Suprapubic skin (tissue), 4 donors: ENCODE measurements around the gene CTNND2. TPM values are rescaled to one million over a fixed set of nuclear protein-coding genes. Genes with fewer than 3 reads are reported as not detected.

ENCODE experiments used
- DNase-seq, 2 donors: peaks; one replicate each; pipeline ENCODE4 v3.0.0-alpha.2; 2019; ENCODE audit warnings: low spot score in 2 of 2
- H3K27ac ChIP-seq: fragments of 200-600 bp; sonication (generic); one replicate; pipeline ENCODE4 v1.5.1; 2019
- H3K27me3 ChIP-seq: fragments of 200-600 bp; sonication (generic); one replicate; pipeline ENCODE4 v1.5.1; 2019
- H3K36me3 ChIP-seq: fragments of 200-600 bp; sonication (generic); one replicate; pipeline ENCODE4 v1.5.1; 2019
- H3K4me1 ChIP-seq: fragments of 200-600 bp; sonication (generic); one replicate; pipeline ENCODE4 v1.5.1; 2019
- H3K4me3 ChIP-seq: fragments of 200-600 bp; sonication (generic); one replicate; pipeline ENCODE4 v1.5.1; 2019; ENCODE audit warnings: mild to moderate bottlenecking
- H3K9me3 ChIP-seq: fragments of 200-600 bp; sonication (generic); one replicate; pipeline ENCODE4 v1.5.1; 2019
- CTCF ChIP-seq, 2 donors: fragments of 200-600 bp in 1 of 2; fragments of 450-650 bp in 1 of 2; sonication (generic) in 1 of 2; IDR thresholded peaks; one replicate each; pipeline ENCODE4 v1.5.1; 2016 to 2019; ENCODE audit warnings: antibody characterized with exemption in 2 of 2, mild to moderate bottlenecking in 1 of 2, moderate library complexity in 1 of 2
- EP300 ChIP-seq: sonication (generic); formaldehyde crosslinking; IDR thresholded peaks from one replicate; pipeline ENCODE4 v1.6.1; 2017; ENCODE audit warnings: antibody characterized with exemption
- POLR2A ChIP-seq, 2 donors: fragments of 450-650 bp; IDR thresholded peaks; one replicate each; pipeline ENCODE4 v1.6.1; 2017; ENCODE audit warnings: antibody characterized with exemption in 2 of 2, mild to moderate bottlenecking in 2 of 2, moderate library complexity in 2 of 2
- POLR2AphosphoS5 ChIP-seq, 3 donors: sonication (generic); formaldehyde crosslinking; IDR thresholded peaks; one replicate each; pipeline ENCODE4 v1.6.1; 2017; ENCODE audit warnings: antibody characterized with exemption in 3 of 3
- WGBS: methylation state at CpG from one replicate; pipeline ENCODE4 v1.1.5; 2018; 5-methylcytosine and 5-hydroxymethylcytosine counted together
- total RNA-seq, 4 donors: library from RNA; depleted of rRNA; stranded (reverse); fragments of >200 nt; gene quantifications; one replicate each; pipeline ENCODE4 v1.1.0, GENCODE V29; 2016

Gene CTNND2
- total RNA-seq, 4 donors from 2014 or later, result 0.40 to 3.8 (median 2.2) TPM

GRCh38 chr5:11905206-11905605, 960 bp upstream of the CTNND2 start:
- H3K27ac ChIP-seq, result no peak overlapping the region
- TF ChIP-seq POLR2A (IDR thresholded peaks at IDR 0.05) (no peak), CTCF (IDR thresholded peaks at IDR 0.05) (no peak), EP300 (no peak), POLR2AphosphoS5 (IDR thresholded peaks at IDR 0.05) (no peak)
- H3K36me3 ChIP-seq, result no peaks in the 10 kb centered on the region
- 37% methylated on average over 12 of the region's 12 CpGs for WGBS
- H3K9me3 ChIP-seq, result no peaks in the 10 kb centered on the region
- DNase-seq, result no peak
- H3K27me3 ChIP-seq, result peaks cover 44% of the 10 kb centered on the region
- peaks cover 11% of the 10 kb centered on the region for H3K4me1 ChIP-seq
- H3K4me3 ChIP-seq, result no peak overlapping the region

- Histone ChIP-seq H3K36me3 (no peaks in the 10 kb centered on the region), H3K27ac (no peak overlapping the region), H3K27me3 (peaks cover 44% of the 10 kb centered on the region), H3K4me3 (peak overlapping the region; percentile 39), H3K4me1 (peaks cover 11% of the 10 kb centered on the region), H3K9me3 (no peaks in the 10 kb centered on the region)
- TF ChIP-seq POLR2A (IDR thresholded peaks at IDR 0.05) (no peak), CTCF (IDR thresholded peaks at IDR 0.05) (no peak), EP300 (no peak), POLR2AphosphoS5 (IDR thresholded peaks at IDR 0.05) (no peak)
- no peak for DNase-seq
- WGBS, result no CpG with 5 or more reads among the region's 97 CpGs
These were observed 507 bp downstream of the CTNND2 start for GRCh38 chr5:11903614-11904264.

GRCh38 chr5:11903121-11903613, 1.1 kb downstream of the CTNND2 start:
- H3K27ac ChIP-seq, result no peak overlapping the region
- WGBS, result 5% methylated on average over 15 of the region's 23 CpGs
- H3K4me1 ChIP-seq, result peaks cover 11% of the 10 kb centered on the region
- peak overlapping the region; percentile 39 for H3K4me3 ChIP-seq
- H3K36me3 ChIP-seq, result no peaks in the 10 kb centered on the region
- H3K9me3 ChIP-seq, result no peaks in the 10 kb centered on the region
- no peak for DNase-seq
- TF ChIP-seq EP300 (no peak), POLR2A (IDR thresholded peaks at IDR 0.05) (no peak), POLR2AphosphoS5 (IDR thresholded peaks at IDR 0.05) (no peak), CTCF (IDR thresholded peaks at IDR 0.05) (no peak)
- H3K27me3 ChIP-seq, result peaks cover 44% of the 10 kb centered on the region

GRCh38 chr5:11902201-11902619, 2.0 kb downstream of the CTNND2 start:
- 64% methylated on average over 8 of the region's 8 CpGs for WGBS
- Histone ChIP-seq H3K9me3 (no peaks in the 10 kb centered on the region), H3K4me3 (no peak overlapping the region), H3K27me3 (peaks cover 44% of the 10 kb centered on the region), H3K4me1 (peaks cover 11% of the 10 kb centered on the region), H3K36me3 (no peaks in the 10 kb centered on the region), H3K27ac (no peak overlapping the region)
- no peak for TF ChIP-seq POLR2A (IDR thresholded peaks at IDR 0.05)
- no peak for TF ChIP-seq EP300
- TF ChIP-seq POLR2AphosphoS5 (IDR thresholded peaks at IDR 0.05), result no peak
- TF ChIP-seq CTCF (IDR thresholded peaks at IDR 0.05), result no peak
- no peak for DNase-seq

- no peak overlapping the region for H3K4me3 ChIP-seq
- no peak for DNase-seq
- 74% methylated on average over 2 of the region's 2 CpGs for WGBS
- H3K4me1 ChIP-seq, result peaks cover 7% of the 10 kb centered on the region
- TF ChIP-seq EP300 (no peak), POLR2AphosphoS5 (IDR thresholded peaks at IDR 0.05) (no peak), CTCF (IDR thresholded peaks at IDR 0.05) (no peak), POLR2A (IDR thresholded peaks at IDR 0.05) (no peak)
- no peaks in the 10 kb centered on the region for H3K9me3 ChIP-seq
- peaks cover 22% of the 10 kb centered on the region for H3K27me3 ChIP-seq
- no peak overlapping the region for H3K27ac ChIP-seq
- no peaks in the 10 kb centered on the region for H3K36me3 ChIP-seq
These were observed 5.5 kb downstream of the CTNND2 start for GRCh38 chr5:11898787-11899186.
